Measurements from ENCODE around the gene TRABD2B.

TRABD2B gene

DNA sequence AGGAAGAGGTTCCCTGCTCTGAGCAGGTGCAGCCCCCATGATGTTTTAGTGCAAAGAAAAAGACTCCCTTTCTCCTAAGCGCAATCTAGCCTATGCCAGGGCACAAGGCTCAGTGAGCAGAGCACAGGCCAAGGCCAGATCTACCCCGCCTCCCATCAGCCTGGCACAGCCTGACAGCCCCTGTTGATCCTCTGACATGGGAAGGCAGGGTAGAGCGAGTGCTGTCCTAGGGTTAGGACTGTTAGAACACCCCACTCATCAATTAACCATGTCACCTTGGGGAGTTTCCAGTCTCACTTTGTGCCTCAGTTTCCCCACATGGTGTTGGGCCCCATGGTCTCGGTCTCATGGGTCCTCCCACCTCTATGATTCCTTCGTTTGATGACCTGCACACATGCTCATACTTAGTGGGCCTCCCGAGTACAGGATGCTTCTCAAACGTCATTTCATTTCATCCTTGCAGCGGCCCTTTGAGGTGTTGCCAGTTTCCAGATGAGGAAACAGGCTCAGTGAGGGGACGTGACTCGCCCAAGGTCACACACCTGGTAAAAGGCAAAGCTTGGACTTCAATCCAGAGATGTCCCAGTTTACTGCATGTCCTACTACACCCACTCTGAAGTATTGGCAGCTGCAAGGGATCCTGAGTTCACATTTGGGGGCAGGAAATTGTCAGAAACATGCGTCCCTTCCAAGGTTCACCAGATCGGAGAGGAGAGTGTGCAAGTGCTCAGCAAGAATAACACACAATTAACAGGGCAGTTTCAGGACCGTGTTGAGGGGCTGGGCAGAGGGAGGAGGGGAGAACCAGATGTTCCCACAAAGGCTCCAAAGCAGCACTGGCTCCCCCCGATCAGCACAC is 213.3 kb downstream of the TRABD2B start:
- in situ Hi-C loops (cut with HindIII; ENCODE audit: low sequenced_read_pairs): no loop called here

DNA sequence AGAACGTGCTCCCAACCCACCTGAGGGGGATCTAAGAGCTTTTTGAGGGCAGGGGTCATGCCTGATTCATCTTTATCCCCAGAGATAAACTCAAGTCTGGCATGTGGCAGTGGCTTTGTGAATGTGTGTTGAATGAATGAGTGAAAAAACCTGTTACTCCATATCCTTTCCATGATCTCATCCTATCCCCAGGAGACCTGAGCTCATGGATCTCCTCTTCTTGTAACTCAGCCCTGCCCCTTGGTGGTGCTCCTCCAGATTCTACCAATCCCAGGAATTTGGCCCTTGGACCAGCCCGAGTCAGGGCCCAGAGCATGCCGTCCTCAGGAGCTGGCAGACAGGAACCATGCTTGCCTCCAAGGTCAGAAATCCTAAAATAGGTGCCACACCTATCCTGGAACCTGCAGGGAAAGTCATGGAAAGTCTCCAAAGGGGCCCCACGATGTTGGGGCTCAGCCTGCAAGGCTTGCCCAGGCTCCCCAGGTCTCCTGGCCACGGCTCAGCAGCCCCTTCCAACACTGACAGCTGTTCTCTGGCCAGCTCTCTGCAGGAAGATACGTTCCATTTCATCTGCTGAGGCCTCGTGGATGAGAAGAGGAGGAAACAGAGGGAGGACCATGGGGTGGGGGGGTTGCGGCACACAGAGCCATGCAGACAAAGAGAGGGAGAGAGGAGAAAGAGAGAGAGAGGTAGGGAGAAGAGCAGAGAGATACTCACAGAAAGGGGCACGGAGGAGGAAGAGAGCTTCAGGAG is 214.6 kb downstream of the TRABD2B start:
- in situ Hi-C loops (cut with HindIII; ENCODE audit: low sequenced_read_pairs): no loop called here

DNA sequence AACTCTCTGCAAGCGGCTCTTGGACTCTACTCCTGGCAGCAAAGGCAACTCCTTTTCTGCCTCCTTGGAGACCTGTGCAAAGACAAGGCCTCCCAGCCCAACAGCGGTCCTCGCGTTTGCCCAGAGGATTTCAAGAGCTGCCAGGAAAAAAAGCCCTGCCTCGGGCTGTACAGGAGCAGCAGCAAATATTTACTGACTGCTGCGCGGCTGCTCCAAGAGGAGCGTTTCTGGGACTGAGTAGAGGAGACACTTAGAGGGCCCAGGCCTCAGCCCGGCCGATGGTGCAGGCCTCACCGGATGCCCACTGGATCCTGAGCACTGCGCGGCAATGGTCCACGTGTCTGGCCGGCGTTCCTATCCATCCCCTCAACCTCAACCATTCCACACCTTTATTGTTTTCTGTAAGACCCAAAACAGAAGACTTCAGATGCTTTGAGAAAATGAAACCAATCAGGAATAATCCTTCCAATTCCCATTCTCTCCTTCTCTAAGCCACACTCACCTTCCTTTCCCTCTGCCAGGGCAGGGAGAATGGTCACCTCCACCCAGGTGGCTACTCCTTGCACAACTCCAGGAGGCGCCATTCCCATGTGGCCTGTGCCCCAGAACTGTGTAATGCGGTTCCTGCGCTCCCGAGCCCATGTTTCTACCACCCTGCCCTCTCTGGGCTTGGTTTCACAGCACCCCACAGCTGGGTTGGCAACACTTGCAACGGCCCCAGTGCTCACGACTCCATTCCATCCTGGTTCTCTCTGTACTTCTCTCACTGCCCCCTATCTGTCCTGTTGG is 215.8 kb downstream of the TRABD2B start:
- in situ Hi-C loops (cut with HindIII; ENCODE audit: low sequenced_read_pairs): no loop called here

DNA sequence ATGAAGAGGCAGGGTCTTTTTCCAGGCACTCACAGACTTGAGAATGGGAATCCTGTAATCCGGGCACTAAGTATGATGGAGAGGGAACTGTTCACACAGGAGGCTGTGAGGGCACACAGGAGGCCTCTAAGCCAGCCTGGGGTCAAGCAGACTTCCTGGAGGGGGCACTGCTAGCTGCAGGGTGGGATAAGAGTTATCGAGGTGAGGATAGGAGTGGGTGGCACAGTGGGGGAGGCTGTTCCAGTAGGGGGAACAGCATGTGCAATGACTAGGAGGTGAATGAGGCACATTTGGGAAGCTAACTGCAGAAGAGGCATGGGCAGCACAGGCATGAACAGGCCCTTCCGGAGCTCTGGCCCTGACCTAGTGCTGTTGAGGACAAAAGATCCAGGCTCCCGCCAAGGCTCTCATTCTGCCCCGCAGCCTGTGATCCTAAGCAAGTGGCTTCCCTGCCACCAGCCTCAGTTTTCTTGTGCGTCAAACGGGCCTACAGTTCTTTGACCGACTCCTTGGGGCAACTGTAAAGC is 216.7 kb downstream of the TRABD2B start:
- in situ Hi-C loops (cut with HindIII; ENCODE audit: low sequenced_read_pairs): no loop called here

DNA sequence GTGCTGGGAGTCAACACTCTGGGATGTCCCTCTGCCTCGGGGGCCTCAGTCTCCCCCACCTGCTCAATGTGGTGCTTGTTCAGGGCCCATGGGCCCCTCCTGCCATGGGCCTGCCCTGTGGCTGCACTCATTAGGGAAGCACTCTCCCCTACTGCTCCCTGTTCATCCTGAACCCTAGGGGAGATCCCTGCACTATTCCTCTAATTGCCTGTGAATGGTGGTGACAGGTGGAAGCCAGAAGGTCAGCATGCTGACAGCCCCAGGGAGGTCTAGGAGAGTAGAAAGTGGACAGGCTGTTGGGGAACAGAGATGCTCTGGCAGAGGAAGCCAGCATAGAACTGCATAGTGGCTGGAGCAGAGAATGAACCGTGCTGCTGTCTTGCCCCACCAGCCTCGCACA is 217.6 kb downstream of the TRABD2B start:
- in situ Hi-C loops (cut with HindIII; ENCODE audit: low sequenced_read_pairs): no loop called here

DNA sequence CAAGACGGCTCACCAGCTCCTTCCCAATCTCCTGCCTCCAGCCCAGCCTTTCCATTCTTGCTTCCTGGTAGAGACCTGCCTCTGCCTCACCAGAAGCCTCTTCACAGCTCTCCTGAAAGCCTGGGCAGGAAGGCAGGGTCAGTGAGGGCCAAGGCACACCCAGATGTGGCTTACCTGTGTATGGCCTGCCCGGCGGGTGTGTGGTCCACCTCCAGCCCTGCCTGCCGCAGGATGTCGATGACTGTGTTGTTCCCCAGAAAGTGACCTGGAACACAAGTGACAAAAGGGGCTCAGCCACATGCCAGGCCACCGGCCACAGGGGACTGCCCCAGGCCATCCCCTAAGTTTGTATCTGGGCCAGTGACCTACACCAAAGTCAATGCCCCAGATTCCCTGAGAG is 218.9 kb downstream of the TRABD2B start:
- in situ Hi-C loops (cut with HindIII; ENCODE audit: low sequenced_read_pairs): no loop called here

DNA sequence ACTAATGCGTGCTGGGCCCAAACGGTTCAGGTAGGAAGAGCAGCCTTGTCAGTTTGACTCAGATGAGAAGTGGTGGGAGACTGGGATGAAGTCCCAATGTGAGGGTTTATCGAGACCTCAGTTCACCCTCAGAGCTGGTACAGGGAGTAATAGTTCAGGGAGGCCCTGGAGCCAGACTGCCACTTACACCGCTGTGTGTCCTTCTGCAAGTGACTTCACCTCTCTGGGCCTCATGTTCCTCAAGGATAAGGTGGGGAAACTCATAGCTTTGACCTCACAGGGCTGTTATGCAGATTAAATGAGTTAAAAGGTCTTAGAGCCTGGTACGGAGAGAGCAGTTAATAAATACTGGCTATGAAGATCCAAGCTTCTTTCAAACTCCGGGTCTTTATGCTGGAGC is 219.9 kb downstream of the TRABD2B start:
- in situ Hi-C loops (cut with HindIII; ENCODE audit: low sequenced_read_pairs): no loop called here

DNA sequence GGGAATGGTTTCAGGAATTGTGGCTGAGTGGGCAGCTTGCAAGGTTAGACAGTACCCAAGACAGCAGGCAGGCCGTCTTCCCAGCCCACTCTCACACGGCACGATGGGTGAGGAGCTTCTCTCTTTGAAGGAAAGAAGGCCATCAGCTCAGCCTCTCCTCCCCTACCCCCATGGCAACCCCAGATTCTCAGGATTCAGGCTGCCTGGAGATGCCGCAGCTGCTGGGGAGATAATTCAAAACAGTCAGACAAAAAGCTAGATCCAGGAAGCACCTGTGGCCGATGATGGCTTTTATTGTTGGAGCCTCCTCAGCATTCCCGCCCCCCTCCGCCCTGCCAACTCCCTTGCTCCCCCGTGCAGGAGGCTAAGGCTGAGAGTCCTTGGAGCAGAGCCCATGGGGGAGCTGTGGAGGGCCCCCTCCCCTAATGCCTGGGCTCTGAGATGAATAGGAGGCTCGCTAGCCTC is 220.5 kb downstream of the TRABD2B start:
- in situ Hi-C loops (cut with HindIII; ENCODE audit: low sequenced_read_pairs): no loop called here

DNA sequence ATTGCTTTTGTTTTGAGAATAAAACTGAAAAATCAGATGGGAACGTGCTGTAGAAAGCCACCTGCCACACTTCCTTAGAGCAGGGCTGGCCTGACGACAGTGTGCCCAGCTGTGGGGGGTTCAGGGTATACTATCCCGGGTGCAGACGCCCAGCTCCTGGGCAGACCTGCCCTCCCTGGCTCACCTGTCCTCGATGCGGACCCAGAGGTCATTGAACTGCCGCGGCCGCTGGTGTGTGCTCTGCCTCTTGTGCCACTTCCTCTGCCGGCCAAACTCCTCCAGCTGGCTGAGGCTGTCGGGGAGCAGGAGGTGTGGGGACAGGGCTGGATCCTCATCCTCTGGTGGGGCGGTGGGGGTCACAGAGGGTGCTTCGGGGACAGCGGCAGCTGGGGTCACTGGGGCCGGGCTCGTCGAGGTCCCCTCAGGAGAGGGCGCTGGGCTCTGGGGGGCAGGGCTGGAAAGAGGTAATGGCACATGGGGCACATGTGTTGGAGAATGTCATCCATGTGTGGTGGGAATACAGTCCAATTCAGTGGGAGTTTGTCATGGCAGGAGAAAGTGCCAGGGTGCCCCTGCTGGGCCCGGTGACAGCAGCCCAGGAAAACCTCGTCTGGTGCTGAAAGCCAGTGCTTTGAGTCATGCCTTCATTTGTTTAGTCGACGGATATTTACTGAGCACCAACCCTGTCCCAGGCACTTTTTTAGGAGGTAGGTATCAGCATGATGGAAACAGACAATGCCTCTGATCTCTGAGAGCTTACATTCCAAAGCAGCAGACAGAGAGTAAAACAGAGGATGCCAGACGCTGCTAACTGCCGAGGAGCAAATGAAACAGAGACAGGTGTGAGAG is 222.0 kb downstream of the TRABD2B start:
- in situ Hi-C loops (cut with HindIII; ENCODE audit: low sequenced_read_pairs): loop anchor here (5.0 kb wide), 1 partner anchor 58 kb away; no protein-coding TSS in a partner anchor

DNA sequence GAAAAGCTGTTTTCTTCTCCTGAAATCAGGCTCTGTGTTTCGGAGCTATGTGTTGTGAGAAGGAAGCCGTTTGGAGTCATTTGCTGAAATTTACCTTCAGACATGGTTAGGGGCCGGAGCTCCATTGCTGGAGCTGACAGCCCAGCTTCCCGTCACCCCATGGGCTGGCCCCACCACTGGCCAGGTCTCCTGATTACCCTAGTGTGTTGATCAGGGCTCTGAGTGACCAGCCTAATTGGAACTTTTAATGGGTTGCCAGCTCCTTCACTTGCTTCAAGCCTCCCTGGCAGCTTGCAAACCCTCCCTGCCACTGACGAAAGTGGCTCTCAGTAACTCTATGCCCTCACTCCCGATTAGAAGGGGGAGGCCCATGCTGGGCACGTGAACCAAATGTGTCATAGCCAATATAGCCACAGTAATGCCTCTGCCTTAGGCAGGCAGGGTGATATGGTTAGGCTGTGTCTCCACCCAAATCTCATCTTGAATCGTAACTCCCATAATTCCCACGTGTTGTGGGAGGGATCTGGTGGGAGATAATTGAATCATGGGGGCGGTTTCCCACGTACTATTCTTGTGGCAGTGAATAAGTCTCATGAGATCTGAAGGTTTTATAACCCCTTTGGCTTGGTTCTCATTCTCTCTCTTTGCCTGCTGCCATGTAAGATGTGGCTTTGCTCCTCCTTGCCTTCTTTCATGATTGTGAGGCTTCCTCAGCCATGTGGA is 224.1 kb downstream of the TRABD2B start:
- in situ Hi-C loops (cut with HindIII; ENCODE audit: low sequenced_read_pairs): loop anchor here (5.0 kb wide), 1 partner anchor 56 kb away; no protein-coding TSS in a partner anchor

DNA sequence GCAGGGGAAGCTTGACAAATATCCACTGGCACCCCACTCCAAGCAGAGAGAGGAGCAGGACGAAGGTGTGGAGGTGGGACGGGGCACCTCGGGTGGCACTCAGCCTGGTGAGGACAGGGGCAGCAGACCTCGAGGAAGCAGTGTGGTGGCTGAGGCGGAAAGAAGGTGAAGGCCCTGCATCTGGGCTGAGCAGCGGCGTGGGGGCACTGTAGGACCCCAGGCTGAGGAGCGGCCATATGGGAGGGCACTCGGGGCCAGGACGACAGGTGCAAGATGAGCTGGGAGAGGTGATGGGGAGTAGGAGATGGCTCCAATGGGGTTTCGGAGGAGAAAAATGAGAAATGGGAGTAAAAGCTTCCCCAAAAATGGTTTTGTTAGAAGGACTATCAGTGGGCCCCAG is 224.9 kb downstream of the TRABD2B start:
- in situ Hi-C loops (cut with HindIII; ENCODE audit: low sequenced_read_pairs): loop anchor here (5.0 kb wide), 1 partner anchor 55 kb away; no protein-coding TSS in a partner anchor

DNA sequence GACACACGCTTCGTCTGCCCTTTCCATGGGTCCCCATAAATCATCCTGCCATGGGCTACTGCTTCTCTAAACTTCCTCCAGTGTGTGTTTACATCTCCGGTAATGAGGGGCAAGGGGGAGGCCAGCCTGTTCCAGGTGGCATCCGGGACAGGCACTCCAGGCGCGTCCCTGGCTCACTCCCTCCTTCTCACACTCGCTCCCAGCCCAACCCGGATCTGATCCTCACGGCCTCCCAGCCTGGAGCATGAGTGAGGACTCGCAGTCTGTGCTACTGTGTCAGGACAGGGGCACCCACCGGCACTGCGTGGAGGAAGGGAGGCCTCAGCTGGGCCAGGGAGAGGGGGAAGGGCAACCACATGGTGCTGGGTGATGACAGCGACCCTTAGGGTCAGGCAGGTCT is 225.4 kb downstream of the TRABD2B start:
- in situ Hi-C loops (cut with HindIII; ENCODE audit: low sequenced_read_pairs): loop anchor here (5.0 kb wide), 1 partner anchor 54 kb away; no protein-coding TSS in a partner anchor

DNA sequence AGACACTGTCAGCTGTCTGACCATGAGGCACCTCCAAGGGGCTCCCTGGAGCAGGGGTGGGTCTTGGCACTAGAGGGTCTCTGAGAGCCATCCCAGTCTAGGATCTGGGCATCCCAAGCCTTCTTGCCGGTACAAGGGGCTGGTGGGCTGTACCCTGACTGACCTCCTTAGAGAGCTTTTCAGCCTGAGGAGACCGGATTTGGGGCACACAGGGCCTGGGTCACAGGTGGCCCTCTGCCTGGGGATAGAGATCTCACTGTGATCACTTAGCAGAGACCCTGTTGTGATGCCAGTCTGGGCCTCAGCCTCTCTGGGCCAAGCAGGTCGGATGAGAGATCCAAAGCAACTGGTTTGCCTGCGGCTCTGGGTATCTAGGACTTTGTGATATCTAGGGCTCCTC is 227.2 kb downstream of the TRABD2B start:
- in situ Hi-C loops (cut with HindIII; ENCODE audit: low sequenced_read_pairs): loop anchor here (5.0 kb wide), 1 partner anchor 53 kb away; no protein-coding TSS in a partner anchor

DNA sequence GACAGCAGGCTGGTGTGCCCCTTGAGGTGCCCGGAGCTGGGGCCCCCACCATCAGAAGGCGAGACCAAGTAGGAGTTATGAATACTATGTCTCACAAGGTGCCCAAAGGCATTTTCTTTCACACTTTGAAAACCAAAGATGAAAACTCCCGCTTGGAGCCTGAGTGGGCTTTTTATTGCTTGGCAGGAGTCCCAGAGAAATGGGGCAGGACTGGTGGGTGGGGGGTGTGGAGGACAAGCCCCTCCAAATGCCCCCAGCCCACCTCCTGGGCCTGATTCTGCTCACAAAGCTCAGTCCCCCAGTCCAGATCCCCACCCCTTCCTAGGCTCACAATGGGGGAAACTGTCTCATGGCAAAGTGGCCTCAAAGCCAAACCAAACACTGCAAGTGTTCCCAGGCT is 227.9 kb downstream of the TRABD2B start:
- in situ Hi-C loops (cut with HindIII; ENCODE audit: low sequenced_read_pairs): no loop called here

DNA sequence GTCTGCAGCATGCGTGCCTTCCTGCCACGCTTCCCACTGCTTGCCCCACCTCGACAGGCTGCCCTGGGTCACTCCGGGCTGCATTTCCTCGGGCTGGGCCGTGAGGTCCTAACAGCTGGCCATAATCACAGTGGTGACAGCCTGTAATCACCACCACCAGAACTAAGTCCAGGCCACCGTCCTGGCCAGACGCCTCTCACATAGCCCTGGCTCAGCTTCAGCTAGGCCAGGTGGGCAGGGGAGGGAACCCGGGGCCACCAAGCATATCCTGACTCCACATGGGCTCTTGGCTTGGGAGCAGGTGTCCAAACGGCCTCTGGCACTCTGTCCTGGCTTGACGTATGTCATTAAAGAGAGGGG is 229.5 kb downstream of the TRABD2B start:
- in situ Hi-C loops (cut with HindIII; ENCODE audit: low sequenced_read_pairs): no loop called here

DNA sequence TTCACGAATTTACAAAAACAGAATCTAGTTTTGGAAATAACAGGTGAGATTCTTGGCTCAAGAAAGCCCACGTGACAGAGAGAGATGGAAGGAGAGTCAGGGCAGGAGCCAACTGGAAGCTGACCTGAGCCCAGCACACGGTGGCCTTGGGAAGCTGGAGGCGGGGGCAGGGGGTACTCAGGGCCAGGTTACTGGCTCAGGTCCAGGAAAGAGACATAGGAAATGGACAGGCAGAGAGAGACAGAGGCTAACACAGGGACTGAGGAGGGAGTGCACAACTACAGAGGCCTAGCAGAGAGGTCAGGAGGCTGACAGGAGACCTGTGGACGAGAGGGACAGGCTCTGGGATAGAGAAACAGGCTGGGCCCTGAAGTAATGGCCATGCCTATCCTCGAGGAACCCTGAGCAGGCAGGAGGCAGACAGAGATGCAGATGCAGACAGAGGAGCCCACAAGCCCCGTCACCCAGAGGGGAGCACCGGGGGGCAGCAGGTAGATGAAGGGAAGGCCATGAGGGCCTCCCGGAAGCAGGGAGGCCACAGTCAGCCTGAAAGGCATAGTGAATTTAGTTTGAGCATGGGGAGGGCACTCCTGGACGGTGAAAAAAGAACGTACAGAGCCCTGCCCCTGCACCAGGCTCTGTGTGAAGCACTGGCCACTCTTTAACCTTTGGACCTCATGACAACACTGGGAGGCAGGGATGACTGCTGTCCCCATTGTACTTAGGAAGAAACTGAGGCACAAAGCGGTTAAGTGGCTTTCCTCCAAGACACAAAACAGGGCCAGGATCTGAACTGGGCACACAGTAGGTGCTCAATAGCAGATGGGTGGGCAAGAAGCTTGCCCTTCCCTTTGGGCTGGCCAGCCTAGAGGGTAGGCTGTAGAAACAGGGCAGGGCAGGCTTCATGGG is 230.1 kb downstream of the TRABD2B start:
- in situ Hi-C loops (cut with HindIII; ENCODE audit: low sequenced_read_pairs): no loop called here

DNA sequence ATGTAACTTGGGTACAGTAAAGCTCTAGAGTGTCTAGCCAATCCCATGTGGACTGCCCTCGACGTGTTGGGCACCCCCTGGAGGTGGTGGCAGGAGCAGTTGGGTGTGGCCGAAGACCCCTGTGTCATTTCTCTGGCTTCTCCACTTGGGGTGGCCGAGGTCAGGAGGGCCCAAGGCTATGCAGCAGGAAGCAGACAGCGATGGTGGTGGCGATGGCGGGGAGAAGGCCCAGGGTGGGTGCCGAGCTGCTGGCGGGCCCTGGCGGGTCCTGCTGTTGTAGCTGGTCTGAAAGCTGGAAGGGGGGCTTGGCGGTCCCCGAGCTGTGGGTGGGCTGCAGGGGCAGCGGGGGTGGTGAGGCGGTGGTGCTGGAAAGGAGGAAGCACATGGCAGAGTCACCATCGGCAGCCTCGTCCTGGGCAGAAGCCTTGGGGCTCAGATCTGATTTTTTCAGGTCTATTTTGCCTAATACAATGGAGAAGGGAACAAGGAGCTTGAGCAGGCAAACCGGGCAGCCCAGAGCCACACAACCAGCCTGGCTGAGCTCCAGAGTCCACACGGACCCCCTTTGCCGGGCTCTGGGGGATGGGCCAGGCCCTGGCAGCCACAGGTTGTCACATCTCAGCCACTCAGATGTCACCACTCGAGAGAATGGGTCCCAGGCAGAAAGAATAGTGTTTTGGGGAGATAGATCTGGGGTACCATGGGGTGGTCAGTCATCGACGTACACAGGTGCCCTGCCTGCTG is 231.3 kb downstream of the TRABD2B start:
- in situ Hi-C loops (cut with HindIII; ENCODE audit: low sequenced_read_pairs): no loop called here

DNA sequence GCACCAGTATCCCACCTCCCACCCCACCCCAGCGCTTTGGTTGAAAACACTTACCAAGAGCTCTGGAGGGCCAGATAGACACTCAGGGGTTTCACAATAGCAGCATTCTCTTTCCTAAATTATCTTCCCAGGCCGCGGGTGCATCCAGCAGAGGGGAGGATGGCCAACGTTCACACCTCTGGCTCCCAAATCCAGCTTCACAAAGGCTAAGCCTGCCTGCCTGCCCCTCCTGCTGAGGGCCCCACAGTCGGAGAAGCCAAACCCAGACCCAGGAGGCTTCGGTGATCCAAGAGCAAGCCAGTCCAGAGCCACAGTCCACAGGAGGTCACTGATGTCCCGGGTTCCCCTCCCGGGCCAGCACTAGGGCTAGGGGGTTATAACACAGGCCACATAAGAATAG is 231.9 kb downstream of the TRABD2B start:
- in situ Hi-C loops (cut with HindIII; ENCODE audit: low sequenced_read_pairs): no loop called here
